GM18867 (cell line): ENCODE results near the gene TMEM240.
"Not testable (repeated sequence)": the region's sequence is repeated elsewhere in the genome, so short reads cannot be mapped to it uniquely, and the experiment has no call there.

ENCODE experiments used
- ATAC-seq: cut with Tn5 transposase; IDR thresholded peaks from one replicate; pipeline ENCODE4 v1.9.1; 2021; ENCODE audit warnings: mild to moderate bottlenecking, moderate library complexity; ENCODE audit not compliant: unreplicated experiment

Gene TMEM240

GRCh38 chr1:1541956-1542765 lies 1.7 kb upstream of the TMEM240 start:
- no peak for ATAC-seq

GRCh38 chr1:1540818-1541628 lies 599 bp upstream of the TMEM240 start:
- ATAC-seq, result no peak

GRCh38 chr1:1539310-1540089 lies 924 bp downstream of the TMEM240 start:
- ATAC-seq, result no peak

GRCh38 chr1:1538989-1539309 lies 1.5 kb downstream of the TMEM240 start:
- ATAC-seq, result no peak

GRCh38 chr1:1538334-1538733 lies 2.1 kb downstream of the TMEM240 start:
- ATAC-seq, result no peak

GRCh38 chr1:1537626-1538250 lies 2.7 kb downstream of the TMEM240 start:
- ATAC-seq, result no peak

GRCh38 chr1:1536938-1537546 lies 3.4 kb downstream of the TMEM240 start:
- no peak for ATAC-seq

GRCh38 chr1:1536019-1536937 lies 4.1 kb downstream of the TMEM240 start:
- ATAC-seq, result no peak

- ATAC-seq, result no peak
Measured at GRCh38 chr1:1535201-1536018, 5.0 kb downstream of the TMEM240 start.

GRCh38 chr1:1534401-1535154 lies 5.8 kb downstream of the TMEM240 start:
- ATAC-seq, result no peak

GRCh38 chr1:1533894-1534291 lies 6.5 kb downstream of the TMEM240 start:
- ATAC-seq, result not testable (repeated sequence)

GRCh38 chr1:1533176-1533893 lies 7.1 kb downstream of the TMEM240 start:
- not testable (repeated sequence) for ATAC-seq

- ATAC-seq, result no peak
Measured at GRCh38 chr1:1531947-1532346, 8.5 kb downstream of the TMEM240 start.

GRCh38 chr1:1529936-1530335 lies 10.5 kb downstream of the TMEM240 start:
- no peak for ATAC-seq

- no peak for ATAC-seq
Measured at GRCh38 chr1:1529321-1529720, 11.1 kb downstream of the TMEM240 start.

GRCh38 chr1:1528301-1529267 lies 11.8 kb downstream of the TMEM240 start:
- ATAC-seq, result no peak
